Breast epithelium (tissue), 3 donors: ENCODE data around the gene TMEM9.

Source experiments
- POLR2A ChIP-seq: fragments of 450-650 bp; IDR thresholded peaks from one replicate; pipeline ENCODE4 v1.6.1; 2016; ENCODE audit warnings: antibody characterized with exemption, mild to moderate bottlenecking, moderate library complexity
- POLR2AphosphoS5 ChIP-seq, 3 donors: sonication (generic); formaldehyde crosslinking; IDR thresholded peaks; one replicate each; pipeline ENCODE4 v1.6.1; 2017; ENCODE audit warnings: antibody characterized with exemption in 3 of 3
- TF ChIP-seq, protein P1 (sequence below), 3 donors: fragments of 450-650 bp; IDR thresholded peaks; one replicate each; pipeline ENCODE4 v1.5.1; 2016 to 2017; ENCODE audit warnings: antibody characterized with exemption in 3 of 3, mild to moderate bottlenecking in 3 of 3, moderate library complexity in 3 of 3

DNA sequence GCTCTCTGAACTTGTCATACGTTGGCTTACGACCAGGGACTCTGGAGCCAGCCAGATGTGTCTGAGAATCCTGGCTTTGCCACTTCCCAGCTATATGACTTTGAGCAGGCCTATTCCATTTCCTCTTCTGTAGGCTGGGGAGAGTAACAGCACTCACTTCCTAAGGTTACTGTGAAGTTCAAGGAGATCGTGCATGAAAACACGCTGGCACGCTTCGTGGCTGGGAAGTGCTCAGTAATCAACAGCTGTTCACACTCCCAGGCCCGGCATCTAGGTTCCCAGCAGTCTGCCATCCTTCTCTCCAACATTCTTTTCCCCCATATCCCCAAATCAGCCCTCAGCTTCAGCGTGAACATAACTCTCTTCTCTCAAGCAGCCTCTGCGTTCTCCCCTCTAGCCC, 29.3 kb downstream of the TMEM9 start:
- TF ChIP-seq, protein P1, sequence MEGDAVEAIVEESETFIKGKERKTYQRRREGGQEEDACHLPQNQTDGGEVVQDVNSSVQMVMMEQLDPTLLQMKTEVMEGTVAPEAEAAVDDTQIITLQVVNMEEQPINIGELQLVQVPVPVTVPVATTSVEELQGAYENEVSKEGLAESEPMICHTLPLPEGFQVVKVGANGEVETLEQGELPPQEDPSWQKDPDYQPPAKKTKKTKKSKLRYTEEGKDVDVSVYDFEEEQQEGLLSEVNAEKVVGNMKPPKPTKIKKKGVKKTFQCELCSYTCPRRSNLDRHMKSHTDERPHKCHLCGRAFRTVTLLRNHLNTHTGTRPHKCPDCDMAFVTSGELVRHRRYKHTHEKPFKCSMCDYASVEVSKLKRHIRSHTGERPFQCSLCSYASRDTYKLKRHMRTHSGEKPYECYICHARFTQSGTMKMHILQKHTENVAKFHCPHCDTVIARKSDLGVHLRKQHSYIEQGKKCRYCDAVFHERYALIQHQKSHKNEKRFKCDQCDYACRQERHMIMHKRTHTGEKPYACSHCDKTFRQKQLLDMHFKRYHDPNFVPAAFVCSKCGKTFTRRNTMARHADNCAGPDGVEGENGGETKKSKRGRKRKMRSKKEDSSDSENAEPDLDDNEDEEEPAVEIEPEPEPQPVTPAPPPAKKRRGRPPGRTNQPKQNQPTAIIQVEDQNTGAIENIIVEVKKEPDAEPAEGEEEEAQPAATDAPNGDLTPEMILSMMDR (IDR thresholded peaks at IDR 0.05) = no peak
- TF ChIP-seq POLR2A = no peak
- TF ChIP-seq POLR2AphosphoS5 (IDR thresholded peaks at IDR 0.05) = no peak
